Colon (tissue), 2 donors: Measurements from ENCODE around the gene EMX1.

Experiments used
- FAIRE-seq: peaks from 2 replicates; lab custom pipeline; 2012; peaks lifted over from hg19 to GRCh38; lab: Jason Lieb, UNC
- donor health status: control.
- donor health status: control.

EMX1 gene

DNA sequence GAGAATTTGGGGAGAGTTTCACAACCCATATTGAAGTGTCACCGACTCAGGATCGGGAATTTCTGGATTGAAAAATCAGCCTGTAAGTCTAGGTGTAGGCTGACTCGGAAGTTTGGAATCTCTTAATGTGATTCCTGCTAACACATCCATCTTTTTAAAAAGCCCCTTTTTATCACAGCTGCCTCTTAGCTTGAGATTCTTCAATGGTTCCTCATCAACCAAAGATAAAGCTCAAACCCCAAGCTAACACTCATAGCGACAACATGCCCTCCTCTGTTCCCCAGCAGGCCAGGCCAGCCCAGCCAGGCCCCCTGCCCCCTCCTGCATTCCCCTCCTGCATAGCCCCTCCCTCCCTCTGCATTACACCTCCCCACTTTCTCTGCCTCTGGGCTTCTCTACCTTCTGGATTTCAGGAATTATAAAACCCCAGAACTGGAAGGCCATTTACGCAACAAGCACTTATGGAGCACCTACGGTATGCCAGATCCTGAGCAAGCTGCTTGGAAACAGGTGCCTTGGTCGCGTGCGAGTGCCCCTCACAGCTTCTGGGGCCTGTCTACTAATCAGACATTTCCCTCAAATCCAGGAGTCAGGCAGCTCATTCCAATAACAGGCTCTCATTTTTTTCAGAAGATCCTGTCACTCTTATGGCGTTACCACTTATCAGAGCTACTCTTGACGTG, 63.4 kb downstream of the EMX1 start:
- no peak for FAIRE-seq

- FAIRE-seq = no peak
Observed at GRCh38 chr2:72981536-72981935, 64.2 kb downstream of the EMX1 start.

DNA sequence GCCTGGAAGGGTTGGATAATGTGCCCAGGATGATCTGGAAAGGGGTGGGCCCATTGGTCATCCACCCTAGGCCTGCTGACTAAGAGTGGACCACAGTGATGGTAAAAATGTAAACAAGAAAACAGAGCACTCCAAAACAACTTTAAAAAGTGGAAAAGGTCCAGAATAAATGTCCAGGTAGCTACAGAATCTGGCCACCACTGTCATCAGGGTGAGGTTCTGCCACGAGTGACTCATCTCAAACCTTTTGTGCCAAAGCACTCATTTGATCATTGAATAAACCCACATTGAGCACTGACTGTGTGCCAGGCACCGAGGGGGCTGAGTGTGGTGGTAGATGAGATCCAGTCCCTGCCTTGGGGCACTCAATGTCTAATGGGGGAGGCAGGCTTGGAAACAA, 64.9 kb downstream of the EMX1 start:
- FAIRE-seq = no peak

- no peak for FAIRE-seq
Observed at GRCh38 chr2:72982781-72983499, 65.6 kb downstream of the EMX1 start.

DNA sequence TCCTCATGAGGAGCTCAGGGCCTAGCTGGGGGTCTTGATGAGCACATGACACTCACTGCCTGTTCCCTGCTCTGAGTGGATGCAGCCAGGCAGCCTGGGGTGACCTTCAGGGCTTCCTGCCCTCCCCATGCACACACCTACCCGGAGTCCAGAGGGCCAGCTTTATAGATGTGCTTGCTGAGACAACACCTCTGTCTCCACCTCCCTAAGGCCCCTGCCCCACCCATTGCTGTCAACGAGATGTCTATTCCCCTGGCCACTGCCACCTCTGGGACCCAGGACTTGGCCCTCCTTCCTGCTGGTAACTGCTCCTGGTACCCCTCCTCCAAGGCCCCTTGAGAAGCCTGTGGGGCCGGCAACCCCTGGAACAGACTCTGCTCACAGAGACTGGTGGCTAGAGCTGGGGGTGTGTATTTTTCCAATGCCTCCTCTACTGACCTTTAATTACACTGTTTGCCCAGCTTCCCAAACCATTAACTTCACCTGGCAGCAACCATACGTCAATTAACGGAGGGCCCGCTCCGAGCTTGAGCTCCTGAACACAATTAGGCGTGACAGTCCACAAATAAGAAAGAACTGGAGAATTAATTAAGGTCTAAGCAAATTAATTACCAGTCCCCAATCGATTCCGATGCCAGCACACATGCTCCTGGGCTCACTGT, 66.3 kb downstream of the EMX1 start:
- FAIRE-seq = no peak

DNA sequence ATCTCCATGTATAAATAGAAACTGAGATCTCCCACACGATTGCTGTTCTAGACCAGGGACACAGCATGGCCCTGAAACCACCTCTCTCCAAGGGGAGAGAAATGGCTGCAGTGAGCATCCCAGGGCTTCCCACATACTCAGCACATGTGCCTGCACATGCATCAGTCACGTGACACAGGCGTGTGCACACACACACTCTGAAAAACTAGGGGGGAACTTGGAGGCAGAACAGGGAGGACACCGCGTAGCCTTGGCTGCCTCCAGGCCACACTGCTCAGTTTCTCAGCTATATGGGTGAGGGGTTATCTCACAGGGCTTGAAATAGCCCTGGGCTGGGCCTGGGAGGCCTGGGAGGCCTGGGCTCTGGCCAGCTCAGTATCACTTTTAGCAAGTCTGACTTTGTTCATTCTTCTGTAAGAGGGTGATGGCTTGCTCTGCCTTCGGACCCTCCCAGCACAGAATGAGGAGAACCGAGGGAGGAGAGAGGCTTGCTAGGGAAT, 66.9 kb downstream of the EMX1 start:
- FAIRE-seq = no peak
